Measurements from ENCODE around the gene HOXB4.

The HOXB4 gene

DNA sequence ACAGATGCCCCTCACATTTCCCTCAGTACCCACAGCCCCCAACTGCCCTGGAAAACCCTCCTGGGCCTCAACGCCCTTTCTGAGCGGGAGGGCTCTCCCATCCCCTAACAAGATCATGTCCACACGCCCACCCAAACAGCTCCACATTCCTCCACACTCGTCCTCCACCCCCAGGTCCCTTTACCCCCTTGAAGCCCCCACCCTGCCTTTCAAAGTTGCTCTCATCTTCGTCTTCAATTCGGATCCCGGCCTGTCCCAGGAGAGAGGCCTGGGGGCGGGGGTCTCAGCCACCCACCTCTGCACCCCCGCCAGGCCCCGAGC lies 14.3 kb downstream of the HOXB4 start:
- TF ChIP-seq MAX (IDR thresholded peaks at IDR 0.05; ENCODE audit: low read depth, low read length): no peak
- TF ChIP-seq MYC (IDR thresholded peaks at IDR 0.05; ENCODE audit: low read depth, low read length): no peak
- no peak for TF ChIP-seq POLR2A (IDR thresholded peaks at IDR 0.05; ENCODE audit: extremely low read depth, insufficient read length)
- TF ChIP-seq CTCF (IDR thresholded peaks at IDR 0.05; ENCODE audit: low read depth, low read length): no peak
- no peak overlapping the region for H3K4me3 ChIP-seq (ENCODE audit: low read depth, low read length)
- DNase-seq (ENCODE audit: low read depth): no peak

DNA sequence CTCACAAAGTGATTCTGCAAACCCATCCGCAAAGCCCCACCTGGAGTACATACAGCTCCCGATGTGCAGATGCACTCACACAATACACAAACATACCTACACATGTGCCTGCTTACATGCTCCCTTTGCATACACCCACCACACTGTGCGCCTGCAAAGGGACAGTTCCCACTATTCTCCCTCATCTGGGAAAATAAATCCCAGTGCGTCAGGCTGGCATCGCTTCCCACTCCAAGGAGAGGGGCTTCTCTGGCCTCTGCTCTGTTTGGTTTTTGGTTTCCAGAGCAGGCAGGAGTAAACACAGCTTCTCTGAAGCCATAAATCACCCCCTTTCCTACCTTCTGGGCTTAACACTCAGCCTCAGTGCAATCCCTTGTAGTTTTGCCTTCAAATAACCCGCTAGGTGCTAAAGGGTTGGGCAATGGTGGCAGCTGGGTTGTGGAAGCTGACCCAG lies 14.7 kb downstream of the HOXB4 start:
- no peak overlapping the region for H3K4me3 ChIP-seq (ENCODE audit: low read depth, low read length)
- TF ChIP-seq CTCF (IDR thresholded peaks at IDR 0.05; ENCODE audit: low read depth, low read length) (no peak), MYC (IDR thresholded peaks at IDR 0.05; ENCODE audit: low read depth, low read length) (no peak), POLR2A (IDR thresholded peaks at IDR 0.05; ENCODE audit: extremely low read depth, insufficient read length) (no peak), MAX (IDR thresholded peaks at IDR 0.05; ENCODE audit: low read depth, low read length) (no peak)
- no peak for DNase-seq (ENCODE audit: low read depth)

DNA sequence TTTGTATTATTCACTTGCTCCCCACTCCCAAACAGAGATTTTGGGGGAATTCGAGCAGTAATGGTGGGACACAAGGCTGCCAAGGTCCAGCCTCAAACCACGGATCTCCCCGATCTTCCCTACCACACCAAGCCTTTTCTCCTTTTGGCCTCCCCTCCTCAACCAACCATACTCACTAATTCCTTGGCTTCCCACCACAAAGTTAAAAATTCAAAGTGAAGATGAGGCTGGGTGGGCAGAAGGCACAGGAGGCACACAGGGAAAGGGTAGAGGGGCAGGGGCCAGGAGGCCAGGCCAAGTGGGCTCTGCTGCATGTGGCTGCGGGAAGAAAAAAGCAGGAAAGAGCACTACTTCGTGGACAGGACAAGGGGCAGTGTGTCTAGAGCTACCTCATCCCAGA lies 15.2 kb downstream of the HOXB4 start:
- no peak for TF ChIP-seq MAX (IDR thresholded peaks at IDR 0.05; ENCODE audit: low read depth, low read length)
- TF ChIP-seq POLR2A (IDR thresholded peaks at IDR 0.05; ENCODE audit: extremely low read depth, insufficient read length): no peak
- no peak for TF ChIP-seq MYC (IDR thresholded peaks at IDR 0.05; ENCODE audit: low read depth, low read length)
- TF ChIP-seq CTCF (IDR thresholded peaks at IDR 0.05; ENCODE audit: low read depth, low read length): no peak
- no peak for DNase-seq (ENCODE audit: low read depth)
- H3K4me3 ChIP-seq (ENCODE audit: low read depth, low read length): no peak overlapping the region

- DNase-seq (ENCODE audit: low read depth): no peak
Measured at GRCh38 chr17:48561884-48562810, 16.0 kb downstream of the HOXB4 start.

GRCh38 chr17:48559840-48560817 lies 18.0 kb downstream of the HOXB4 start:
- H3K4me3 ChIP-seq (ENCODE audit: low read depth, low read length): no peak overlapping the region
- TF ChIP-seq MYC (IDR thresholded peaks at IDR 0.05; ENCODE audit: low read depth, low read length): no peak
- no peak for TF ChIP-seq CTCF (IDR thresholded peaks at IDR 0.05; ENCODE audit: low read depth, low read length)
- no peak for TF ChIP-seq MAX (IDR thresholded peaks at IDR 0.05; ENCODE audit: low read depth, low read length)
- no peak for TF ChIP-seq POLR2A (IDR thresholded peaks at IDR 0.05; ENCODE audit: extremely low read depth, insufficient read length)

More at GRCh38 chr17:48561884-48562810, 16.0 kb downstream of the HOXB4 start:
- no peak overlapping the region for H3K4me3 ChIP-seq (ENCODE audit: low read depth, low read length)
- TF ChIP-seq MYC (IDR thresholded peaks at IDR 0.05; ENCODE audit: low read depth, low read length) (no peak), CTCF (IDR thresholded peaks at IDR 0.05; ENCODE audit: low read depth, low read length) (peak; percentile 7)

More at GRCh38 chr17:48559840-48560817, 18.0 kb downstream of the HOXB4 start:
- DNase-seq (ENCODE audit: low read depth): no peak
